HepG2 (cell line): ENCODE measurements around the gene TLCD3B. TPM values are rescaled to one million over a fixed set of nuclear protein-coding genes. Genes with fewer than 3 reads are reported as not detected.

Experiments used
- NFE2 ChIP-seq: sonication (generic); formaldehyde crosslinking; IDR thresholded peaks from 2 replicates; pipeline ENCODE4 v1.4.0; 2020; ENCODE audit warnings: missing genetic modification reagents
- NFKB2 ChIP-seq: sonication (generic); formaldehyde crosslinking; IDR thresholded peaks from 2 replicates; pipeline ENCODE4 v1.4.0; 2020; ENCODE audit warnings: missing genetic modification reagents, borderline replicate concordance
- PAWR ChIP-seq: sonication (generic); formaldehyde crosslinking; IDR thresholded peaks from 2 replicates; pipeline ENCODE4 v1.4.0; 2020; ENCODE audit warnings: missing genetic modification reagents, mild to moderate bottlenecking, borderline replicate concordance
- ZFAT ChIP-seq: sonication (generic); formaldehyde crosslinking; conservative IDR thresholded peaks from 2 replicates; pipeline ENCODE4 v1.8.1; 2023; ENCODE audit warnings: missing genetic modification reagents, inconsistent platforms
- ZNF224 ChIP-seq: sonication (generic); formaldehyde crosslinking; IDR thresholded peaks from 2 replicates; pipeline ENCODE4 v1.5.0; 2020; ENCODE audit warnings: mild to moderate bottlenecking, missing genetic modification reagents
- ZNF607 ChIP-seq: sonication (generic); formaldehyde crosslinking; IDR thresholded peaks from 2 replicates; pipeline ENCODE4 v1.5.1; 2020; ENCODE audit warnings: missing genetic modification reagents, mild to moderate bottlenecking, borderline replicate concordance
- polyA plus RNA-seq, 8 experiments: library from polyadenylated mRNA; depleted of rRNA in 3 of 8; stranded (reverse) in 7 of 8; unstranded in 1 of 8; fragments of >200 nt; fragmentation: Illumina TruSeq in 4 of 8; extraction: Trizol in 4 of 8; gene quantifications; 2 replicates each; pipeline versions ENCODE4 v1.2.1 to v1.2.3, GENCODE V29; 2011 to 2016; ENCODE audit warnings: low read depth in 4 of 8, missing spikeins in 1 of 8, mixed read lengths in 1 of 8; ENCODE audit not compliant: insufficient read depth in 1 of 8
- total RNA-seq, 5 experiments: library from RNA; depleted of rRNA; stranded (reverse); fragments of >200 nt; fragmentation: Illumina TruSeq; extraction: Trizol; gene quantifications; 2 replicates each; pipeline ENCODE4 v1.2.3, GENCODE V29; 2016; ENCODE audit warnings: low read depth in 1 of 5
- TF ChIP-seq, protein P1 (sequence below): sonication (generic); formaldehyde crosslinking; IDR thresholded peaks from 2 replicates; pipeline ENCODE4 v1.4.0; 2020; ENCODE audit warnings: mild to moderate bottlenecking, missing genetic modification reagents, borderline replicate concordance
- TF ChIP-seq, protein P2 (sequence below): sonication (generic); formaldehyde crosslinking; IDR thresholded peaks from 2 replicates; pipeline ENCODE4 v1.4.0; 2020; ENCODE audit warnings: missing genetic modification reagents, borderline replicate concordance
- TF ChIP-seq, protein P3 (sequence below): sonication (generic); formaldehyde crosslinking; IDR thresholded peaks from 2 replicates; pipeline ENCODE4 v1.8.1; 2023; ENCODE audit warnings: mild to moderate bottlenecking, moderate library complexity, missing genetic modification reagents
- TF ChIP-seq, protein P4 (sequence below): sonication (generic); formaldehyde crosslinking; IDR thresholded peaks from 2 replicates; pipeline ENCODE4 v1.5.0; 2020; ENCODE audit warnings: mild to moderate bottlenecking, missing genetic modification reagents, borderline replicate concordance

Gene TLCD3B
- total and polyA plus RNA-seq, 2 of the 13 experiments (the other 11 are each of a cell fraction or from before 2014, with no cell fraction given), result not detected

DNA sequence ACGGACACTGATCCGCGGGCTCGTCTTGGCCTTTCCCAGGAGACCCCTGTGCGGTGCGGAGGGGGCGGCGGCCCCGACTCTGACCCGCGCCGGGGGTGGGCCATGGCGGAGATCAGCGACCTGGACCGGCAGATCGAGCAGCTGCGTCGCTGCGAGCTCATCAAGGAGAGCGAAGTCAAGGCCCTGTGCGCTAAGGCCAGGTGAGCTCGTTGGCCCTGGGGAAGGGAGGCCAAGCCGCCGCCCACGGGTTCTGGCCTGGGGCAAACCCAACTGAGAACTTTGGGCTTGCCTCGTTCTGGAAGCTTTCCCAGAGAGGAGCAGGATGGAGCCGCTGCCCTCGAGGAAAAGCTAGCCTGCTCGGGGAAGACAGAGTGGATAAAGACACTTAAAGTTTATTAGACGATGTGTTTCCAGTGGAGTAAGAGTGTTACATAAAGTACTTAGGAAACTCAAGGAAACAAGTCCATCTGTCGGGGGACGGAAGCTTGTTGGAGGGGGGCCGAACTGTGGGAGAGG is 45.3 kb upstream of the TLCD3B start (continued):
- TF ChIP-seq, protein P1, sequence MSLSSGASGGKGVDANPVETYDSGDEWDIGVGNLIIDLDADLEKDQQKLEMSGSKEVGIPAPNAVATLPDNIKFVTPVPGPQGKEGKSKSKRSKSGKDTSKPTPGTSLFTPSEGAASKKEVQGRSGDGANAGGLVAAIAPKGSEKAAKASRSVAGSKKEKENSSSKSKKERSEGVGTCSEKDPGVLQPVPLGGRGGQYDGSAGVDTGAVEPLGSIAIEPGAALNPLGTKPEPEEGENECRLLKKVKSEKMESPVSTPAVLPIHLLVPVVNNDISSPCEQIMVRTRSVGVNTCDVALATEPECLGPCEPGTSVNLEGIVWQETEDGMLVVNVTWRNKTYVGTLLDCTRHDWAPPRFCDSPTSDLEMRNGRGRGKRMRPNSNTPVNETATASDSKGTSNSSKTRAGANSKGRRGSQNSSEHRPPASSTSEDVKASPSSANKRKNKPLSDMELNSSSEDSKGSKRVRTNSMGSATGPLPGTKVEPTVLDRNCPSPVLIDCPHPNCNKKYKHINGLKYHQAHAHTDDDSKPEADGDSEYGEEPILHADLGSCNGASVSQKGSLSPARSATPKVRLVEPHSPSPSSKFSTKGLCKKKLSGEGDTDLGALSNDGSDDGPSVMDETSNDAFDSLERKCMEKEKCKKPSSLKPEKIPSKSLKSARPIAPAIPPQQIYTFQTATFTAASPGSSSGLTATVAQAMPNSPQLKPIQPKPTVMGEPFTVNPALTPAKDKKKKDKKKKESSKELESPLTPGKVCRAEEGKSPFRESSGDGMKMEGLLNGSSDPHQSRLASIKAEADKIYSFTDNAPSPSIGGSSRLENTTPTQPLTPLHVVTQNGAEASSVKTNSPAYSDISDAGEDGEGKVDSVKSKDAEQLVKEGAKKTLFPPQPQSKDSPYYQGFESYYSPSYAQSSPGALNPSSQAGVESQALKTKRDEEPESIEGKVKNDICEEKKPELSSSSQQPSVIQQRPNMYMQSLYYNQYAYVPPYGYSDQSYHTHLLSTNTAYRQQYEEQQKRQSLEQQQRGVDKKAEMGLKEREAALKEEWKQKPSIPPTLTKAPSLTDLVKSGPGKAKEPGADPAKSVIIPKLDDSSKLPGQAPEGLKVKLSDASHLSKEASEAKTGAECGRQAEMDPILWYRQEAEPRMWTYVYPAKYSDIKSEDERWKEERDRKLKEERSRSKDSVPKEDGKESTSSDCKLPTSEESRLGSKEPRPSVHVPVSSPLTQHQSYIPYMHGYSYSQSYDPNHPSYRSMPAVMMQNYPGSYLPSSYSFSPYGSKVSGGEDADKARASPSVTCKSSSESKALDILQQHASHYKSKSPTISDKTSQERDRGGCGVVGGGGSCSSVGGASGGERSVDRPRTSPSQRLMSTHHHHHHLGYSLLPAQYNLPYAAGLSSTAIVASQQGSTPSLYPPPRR (CRISPR knock-in tag), result no peak; the same call in 1 of the 2 replicates
- TF ChIP-seq ZNF607, result peak; percentile 81; the same call in 1 of the 2 replicates
- TF ChIP-seq, protein P2, sequence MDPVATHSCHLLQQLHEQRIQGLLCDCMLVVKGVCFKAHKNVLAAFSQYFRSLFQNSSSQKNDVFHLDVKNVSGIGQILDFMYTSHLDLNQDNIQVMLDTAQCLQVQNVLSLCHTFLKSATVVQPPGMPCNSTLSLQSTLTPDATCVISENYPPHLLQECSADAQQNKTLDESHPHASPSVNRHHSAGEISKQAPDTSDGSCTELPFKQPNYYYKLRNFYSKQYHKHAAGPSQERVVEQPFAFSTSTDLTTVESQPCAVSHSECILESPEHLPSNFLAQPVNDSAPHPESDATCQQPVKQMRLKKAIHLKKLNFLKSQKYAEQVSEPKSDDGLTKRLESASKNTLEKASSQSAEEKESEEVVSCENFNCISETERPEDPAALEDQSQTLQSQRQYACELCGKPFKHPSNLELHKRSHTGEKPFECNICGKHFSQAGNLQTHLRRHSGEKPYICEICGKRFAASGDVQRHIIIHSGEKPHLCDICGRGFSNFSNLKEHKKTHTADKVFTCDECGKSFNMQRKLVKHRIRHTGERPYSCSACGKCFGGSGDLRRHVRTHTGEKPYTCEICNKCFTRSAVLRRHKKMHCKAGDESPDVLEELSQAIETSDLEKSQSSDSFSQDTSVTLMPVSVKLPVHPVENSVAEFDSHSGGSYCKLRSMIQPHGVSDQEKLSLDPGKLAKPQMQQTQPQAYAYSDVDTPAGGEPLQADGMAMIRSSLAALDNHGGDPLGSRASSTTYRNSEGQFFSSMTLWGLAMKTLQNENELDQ (CRISPR knock-in tag), result 0 out of 2 replicates have a peak, but pooled peaks have one; percentile 17
- 0 out of 2 replicates have a peak, but pooled peaks have one; percentile 56 for TF ChIP-seq PAWR
- TF ChIP-seq, protein P3, sequence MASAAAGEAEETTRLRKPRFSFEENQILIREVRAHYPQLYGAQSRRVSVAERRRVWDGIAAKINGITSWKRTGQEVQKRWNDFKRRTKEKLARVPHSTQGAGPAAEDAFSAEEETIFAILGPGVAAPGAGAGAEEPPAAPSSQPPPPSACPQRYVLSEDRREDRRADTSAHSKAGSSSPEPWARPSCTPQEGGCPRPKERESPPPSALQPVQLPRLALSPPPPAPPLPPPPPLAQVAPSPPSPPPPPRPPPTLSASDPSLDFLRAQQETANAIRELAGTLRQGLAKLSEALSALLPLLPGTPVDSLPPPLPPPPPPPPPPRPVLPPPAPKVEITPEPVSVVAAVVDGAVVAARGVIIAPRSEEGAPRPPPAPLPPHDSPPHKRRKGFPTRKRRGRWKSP, result 0 out of 2 replicates have a peak, but pooled peaks have one; percentile 4
- peak; percentile 41; the same call in 1 of the 2 replicates for TF ChIP-seq NFE2 (CRISPR knock-in tag)
- TF ChIP-seq NFKB2 (CRISPR knock-in tag), result peak; percentile 62; the same call in 1 of the 2 replicates
- TF ChIP-seq ZNF224 (CRISPR knock-in tag), result 0 out of 2 replicates have a peak, but pooled peaks have one; percentile 11
- 0 out of 2 replicates have a peak, but pooled peaks have one; percentile 11 for TF ChIP-seq ZFAT (CRISPR knock-in tag)
- TF ChIP-seq, protein P4, sequence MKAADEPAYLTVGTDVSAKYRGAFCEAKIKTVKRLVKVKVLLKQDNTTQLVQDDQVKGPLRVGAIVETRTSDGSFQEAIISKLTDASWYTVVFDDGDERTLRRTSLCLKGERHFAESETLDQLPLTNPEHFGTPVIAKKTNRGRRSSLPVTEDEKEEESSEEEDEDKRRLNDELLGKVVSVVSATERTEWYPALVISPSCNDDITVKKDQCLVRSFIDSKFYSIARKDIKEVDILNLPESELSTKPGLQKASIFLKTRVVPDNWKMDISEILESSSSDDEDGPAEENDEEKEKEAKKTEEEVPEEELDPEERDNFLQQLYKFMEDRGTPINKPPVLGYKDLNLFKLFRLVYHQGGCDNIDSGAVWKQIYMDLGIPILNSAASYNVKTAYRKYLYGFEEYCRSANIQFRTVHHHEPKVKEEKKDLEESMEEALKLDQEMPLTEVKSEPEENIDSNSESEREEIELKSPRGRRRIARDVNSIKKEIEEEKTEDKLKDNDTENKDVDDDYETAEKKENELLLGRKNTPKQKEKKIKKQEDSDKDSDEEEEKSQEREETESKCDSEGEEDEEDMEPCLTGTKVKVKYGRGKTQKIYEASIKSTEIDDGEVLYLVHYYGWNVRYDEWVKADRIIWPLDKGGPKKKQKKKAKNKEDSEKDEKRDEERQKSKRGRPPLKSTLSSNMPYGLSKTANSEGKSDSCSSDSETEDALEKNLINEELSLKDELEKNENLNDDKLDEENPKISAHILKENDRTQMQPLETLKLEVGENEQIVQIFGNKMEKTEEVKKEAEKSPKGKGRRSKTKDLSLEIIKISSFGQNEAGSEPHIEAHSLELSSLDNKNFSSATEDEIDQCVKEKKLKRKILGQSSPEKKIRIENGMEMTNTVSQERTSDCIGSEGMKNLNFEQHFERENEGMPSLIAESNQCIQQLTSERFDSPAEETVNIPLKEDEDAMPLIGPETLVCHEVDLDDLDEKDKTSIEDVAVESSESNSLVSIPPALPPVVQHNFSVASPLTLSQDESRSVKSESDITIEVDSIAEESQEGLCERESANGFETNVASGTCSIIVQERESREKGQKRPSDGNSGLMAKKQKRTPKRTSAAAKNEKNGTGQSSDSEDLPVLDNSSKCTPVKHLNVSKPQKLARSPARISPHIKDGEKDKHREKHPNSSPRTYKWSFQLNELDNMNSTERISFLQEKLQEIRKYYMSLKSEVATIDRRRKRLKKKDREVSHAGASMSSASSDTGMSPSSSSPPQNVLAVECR, result peak; percentile 10; the same call in 1 of the 2 replicates
